ENCODE data around the gene POU2F3. TPM values are rescaled to one million over a fixed set of nuclear protein-coding genes. Genes with fewer than 3 reads are reported as not detected.

The POU2F3 gene
- polyA plus RNA-seq, 3 donors = 0.37 to 0.54 TPM; not detected in 1

DNA sequence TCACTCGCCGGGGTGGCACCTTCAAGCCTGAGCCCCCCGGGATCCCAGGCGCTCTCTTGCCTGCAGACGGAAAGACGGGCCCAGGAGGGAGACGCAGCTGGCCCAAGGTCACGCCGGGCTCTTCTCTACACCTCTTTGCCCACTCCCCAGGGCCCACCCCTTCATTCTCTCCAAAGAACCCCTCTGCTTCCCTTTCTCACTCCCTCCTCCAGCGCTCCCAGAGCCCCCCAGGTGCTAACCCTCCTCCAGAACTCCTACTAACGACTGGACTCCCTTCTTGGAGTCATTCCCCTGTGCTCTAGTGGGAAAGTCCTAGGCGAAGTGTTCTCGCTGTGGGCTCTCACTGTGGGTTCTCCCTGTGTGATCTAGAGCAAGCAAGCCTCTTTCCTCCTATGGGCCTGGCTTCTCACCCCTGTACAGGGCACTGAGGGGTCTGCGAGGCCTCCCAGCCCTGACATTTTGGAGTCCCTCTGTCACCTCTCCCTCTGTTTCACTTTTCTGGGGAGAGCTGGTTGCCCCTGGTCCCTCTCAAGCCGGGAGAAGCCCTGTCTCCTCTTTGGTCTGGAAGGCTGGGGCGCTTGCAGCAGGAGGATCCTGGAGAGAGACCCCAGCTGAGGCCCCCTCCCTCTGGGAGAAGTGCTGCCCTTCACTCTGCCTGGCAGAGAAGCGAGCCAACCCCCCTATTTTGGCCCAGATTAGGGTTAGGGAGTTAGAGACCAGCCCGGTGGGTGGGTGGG, 28.2 kb upstream of the POU2F3 start:
- H3K36me3 ChIP-seq (replicated peaks in 1 of 2; ENCODE audit: control insufficient read depth in 1 of 2, insufficient read depth in 2 of 2, low read length in 2 of 2) = peaks cover 14 to 29% of the 10 kb centered on the region in 2 donors
- H3K9me3 ChIP-seq (replicated peaks in 1 of 2; ENCODE audit: control insufficient read depth in 1 of 2, insufficient read depth in 1 of 2, low read length in 2 of 2) = no peaks in the 10 kb centered on the region
- H3K4me1 ChIP-seq (ENCODE audit: control insufficient read depth in 1 of 2, insufficient read depth in 2 of 2, low read length in 2 of 2) = peaks cover 56 to 59% of the 10 kb centered on the region in 2 donors
- Mint-ChIP-seq H3K9me3 (no peaks in the 10 kb centered on the region), H3K4me3 (peak overlapping the region; percentile 96 to 99), H3K36me3 (peaks cover 30 to 35% of the 10 kb centered on the region in 2 donors), H3K27ac (peak overlapping the region; percentile 30 to 96 (median 88)), H3K27me3 (ENCODE audit: low read depth in 3 of 3) (peaks cover 1 to 3% (median 3%) of the 10 kb centered on the region in 3 donors), H3K4me1 (peaks cover 62% of the 10 kb centered on the region)
- peak overlapping the region; percentile 89 for H3K4me2 ChIP-seq (replicated peaks; ENCODE audit: extremely low read depth, low read length, poor library complexity, severe bottlenecking)
- H3K27ac ChIP-seq (ENCODE audit: low read depth in 1 of 2, low read length in 2 of 2) = peak overlapping the region in 1 of 2 donors; percentile 96
- peaks cover 59% of the 10 kb centered on the region for H3K79me2 ChIP-seq (ENCODE audit: insufficient read depth, low read length)
- peak overlapping the region; percentile 66 for H2AFZ ChIP-seq (ENCODE audit: insufficient read depth, low read depth, low read length, poor library complexity, severe bottlenecking)
- TF ChIP-seq CTCF (IDR thresholded peaks at IDR 0.05) = no peak
- WGBS (ENCODE audit: insufficient coverage) = 7% methylated on average over 15 of the region's 18 CpGs
- peak overlapping the region; percentile 81 for H3K9ac ChIP-seq (ENCODE audit: insufficient read depth, low read length, poor library complexity, severe bottlenecking)
- intact Hi-C loops (cut with micrococcal nuclease) = no loop called here
- peaks cover 48% of the 10 kb centered on the region for H4K20me1 ChIP-seq (ENCODE audit: insufficient read depth, low read length)
- no peaks in the 10 kb centered on the region for H3K27me3 ChIP-seq (ENCODE audit: control insufficient read depth in 2 of 2, insufficient read depth in 2 of 2, low read length in 2 of 2)
- DNase-seq = peak in 1 of 3 donors; percentile 40
- H3K4me3 ChIP-seq (replicated peaks in 1 of 3; ENCODE audit: low read depth in 2 of 3, low read length in 3 of 3) = peak overlapping the region; percentile 62 to 87 (median 74)

DNA sequence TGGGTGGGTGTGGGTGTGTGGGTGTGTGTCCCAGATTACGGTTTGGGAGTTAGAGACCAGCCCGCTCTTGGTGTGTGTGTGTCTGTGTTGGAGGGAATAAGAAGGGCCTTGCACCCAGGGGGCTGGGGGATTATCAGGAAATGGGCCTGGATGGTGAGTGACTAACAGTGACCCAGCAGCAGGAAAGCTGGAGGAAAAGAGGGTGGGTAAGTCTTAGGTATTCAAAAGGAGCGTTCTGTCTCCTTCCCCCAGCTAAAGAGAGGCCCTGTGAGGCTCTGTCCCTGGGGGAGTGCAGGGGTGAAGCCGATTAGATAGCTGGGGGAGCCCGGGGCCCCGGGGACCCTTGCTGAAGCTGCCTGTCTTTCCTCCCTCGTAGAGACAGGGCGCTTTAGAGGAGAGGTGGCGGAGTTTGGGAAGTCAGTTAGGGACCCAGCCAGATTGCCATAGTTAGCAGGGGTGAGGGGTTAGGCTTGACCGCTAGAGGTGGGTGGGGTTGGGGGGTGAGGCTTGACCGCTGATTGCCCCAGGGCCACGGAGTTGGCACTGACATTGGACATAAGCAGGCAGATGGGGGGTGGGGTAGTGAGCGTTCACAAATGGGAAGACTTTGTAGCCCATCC, 27.6 kb upstream of the POU2F3 start:
- H3K4me1 Mint-ChIP-seq = peaks cover 56% of the 10 kb centered on the region
- H3K27ac ChIP-seq (ENCODE audit: low read depth in 1 of 2, low read length in 2 of 2) = no peak overlapping the region
- peaks cover 1 to 3% (median 3%) of the 10 kb centered on the region in 3 donors for H3K27me3 Mint-ChIP-seq (ENCODE audit: low read depth in 3 of 3)
- H3K4me2 ChIP-seq (replicated peaks; ENCODE audit: extremely low read depth, low read length, poor library complexity, severe bottlenecking) = peak overlapping the region; percentile 89
- H3K4me3 ChIP-seq (replicated peaks in 1 of 3; ENCODE audit: low read depth in 2 of 3, low read length in 3 of 3) = peak overlapping the region in 2 of 3 experiments; percentile 62 to 87
- WGBS (ENCODE audit: insufficient coverage) = 33% methylated on average over 3 of the region's 13 CpGs
- peaks cover 55% of the 10 kb centered on the region for H4K20me1 ChIP-seq (ENCODE audit: insufficient read depth, low read length)
- peaks cover 31 to 39% of the 10 kb centered on the region in 2 donors for H3K36me3 Mint-ChIP-seq
- peak overlapping the region in 6 of 7 donors; percentile 50 to 83 (median 70) for H3K27ac Mint-ChIP-seq
- H3K36me3 ChIP-seq (replicated peaks in 1 of 2; ENCODE audit: control insufficient read depth in 1 of 2, insufficient read depth in 2 of 2, low read length in 2 of 2) = peaks cover 14 to 36% of the 10 kb centered on the region in 2 donors
- peak overlapping the region; percentile 96 to 99 for H3K4me3 Mint-ChIP-seq
- no peaks in the 10 kb centered on the region for H3K9me3 ChIP-seq (replicated peaks in 1 of 2; ENCODE audit: control insufficient read depth in 1 of 2, insufficient read depth in 1 of 2, low read length in 2 of 2)
- H3K9me3 Mint-ChIP-seq = no peaks in the 10 kb centered on the region
- H3K79me2 ChIP-seq (ENCODE audit: insufficient read depth, low read length) = peaks cover 64% of the 10 kb centered on the region
- no peak for TF ChIP-seq CTCF (IDR thresholded peaks at IDR 0.05)
- intact Hi-C loops (cut with micrococcal nuclease) = no loop called here
- peak overlapping the region; percentile 4 for H3K9ac ChIP-seq (ENCODE audit: insufficient read depth, low read length, poor library complexity, severe bottlenecking)
- H2AFZ ChIP-seq (ENCODE audit: insufficient read depth, low read depth, low read length, poor library complexity, severe bottlenecking) = no peak overlapping the region
- H3K4me1 ChIP-seq (ENCODE audit: control insufficient read depth in 1 of 2, insufficient read depth in 2 of 2, low read length in 2 of 2) = peaks cover 50 to 52% of the 10 kb centered on the region in 2 donors
- peak in 2 of 3 donors; percentile 10 to 26 for DNase-seq
- H3K27me3 ChIP-seq (ENCODE audit: control insufficient read depth in 2 of 2, insufficient read depth in 2 of 2, low read length in 2 of 2) = no peaks in the 10 kb centered on the region

Data from CD14-positive monocyte (primary cell).